BE2C (cell line): ENCODE results near the gene ASCL1.

Experiments used
- DNase-seq: peaks from one replicate; pipeline ENCODE4 v3.0.0-alpha.2; 2020
- H3K27me3 ChIP-seq: fragments of 250-450 bp; sonication (Bioruptor Pico); 2 replicates; pipeline ENCODE4 v1.5.1; 2020; ENCODE audit warnings: mild to moderate bottlenecking
- H3K36me3 ChIP-seq: fragments of 250-450 bp; sonication (Bioruptor Pico); 2 replicates; pipeline ENCODE4 v1.5.1; 2020; ENCODE audit warnings: mild to moderate bottlenecking
- H3K4me1 ChIP-seq: fragments of 250-450 bp; sonication (Bioruptor Pico); 2 replicates; pipeline ENCODE4 v1.5.1; 2020
- H3K4me3 ChIP-seq: 2 replicates; pipeline ENCODE4 v1.5.1; 2011; ENCODE audit warnings: low read depth, low read length
- H3K9me3 ChIP-seq: fragments of 250-450 bp; sonication (Bioruptor Pico); 2 replicates; pipeline ENCODE4 v1.5.1; 2020
- TF ChIP-seq, protein P1 (sequence below): IDR thresholded peaks from 2 replicates; pipeline ENCODE4 v1.5.1; 2012; ENCODE audit warnings: mild to moderate bottlenecking, low read depth, low read length

ASCL1 gene

DNA sequence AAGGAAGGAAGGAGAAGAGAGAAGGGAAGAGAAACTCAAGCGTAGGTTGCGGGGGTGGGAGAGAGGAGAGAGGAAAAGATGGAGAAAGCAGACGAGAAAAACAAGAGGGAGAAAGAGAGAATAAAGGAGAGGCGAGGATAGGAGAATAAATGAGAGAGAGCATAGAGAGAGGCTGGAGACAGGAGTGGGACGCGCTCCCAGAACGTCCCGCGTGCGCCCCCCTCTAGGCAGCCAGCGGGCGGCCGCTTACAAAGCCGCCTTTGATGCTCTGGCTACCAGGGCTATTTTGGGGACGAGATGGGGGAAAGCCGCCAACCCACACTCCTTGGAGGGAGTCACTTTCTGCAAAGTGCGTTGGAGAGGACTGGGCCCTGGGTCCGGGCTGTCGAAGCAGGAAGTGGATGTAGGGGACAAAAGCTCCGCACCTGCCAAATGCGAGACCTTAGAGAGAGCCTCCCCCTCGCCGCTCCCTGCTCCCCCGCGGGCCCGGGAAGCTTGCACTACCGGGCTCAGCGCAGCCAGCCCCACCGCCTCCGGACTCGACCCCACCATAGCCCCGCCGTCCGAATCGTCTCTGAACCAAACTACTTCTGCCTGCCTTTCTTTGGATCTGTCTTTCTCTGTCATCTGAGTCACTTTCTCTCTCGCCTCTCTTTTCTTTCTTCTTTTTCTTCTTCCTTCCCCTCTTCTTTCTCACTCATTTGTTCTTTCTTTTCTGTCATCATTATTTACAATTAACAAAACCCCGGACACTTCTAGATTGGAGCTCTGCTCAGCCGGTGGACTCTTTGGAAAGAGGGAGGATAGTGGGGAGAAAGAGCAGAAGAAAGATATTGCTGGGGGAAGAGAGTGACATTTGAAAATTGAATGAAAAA lies 8.0 kb downstream of the ASCL1 start:
- no peaks in the 10 kb centered on the region for H3K9me3 ChIP-seq
- peaks cover 2% of the 10 kb centered on the region for H3K36me3 ChIP-seq
- H3K27me3 ChIP-seq, result no peaks in the 10 kb centered on the region
- no peak overlapping the region for H3K4me3 ChIP-seq
- TF ChIP-seq, protein P1, sequence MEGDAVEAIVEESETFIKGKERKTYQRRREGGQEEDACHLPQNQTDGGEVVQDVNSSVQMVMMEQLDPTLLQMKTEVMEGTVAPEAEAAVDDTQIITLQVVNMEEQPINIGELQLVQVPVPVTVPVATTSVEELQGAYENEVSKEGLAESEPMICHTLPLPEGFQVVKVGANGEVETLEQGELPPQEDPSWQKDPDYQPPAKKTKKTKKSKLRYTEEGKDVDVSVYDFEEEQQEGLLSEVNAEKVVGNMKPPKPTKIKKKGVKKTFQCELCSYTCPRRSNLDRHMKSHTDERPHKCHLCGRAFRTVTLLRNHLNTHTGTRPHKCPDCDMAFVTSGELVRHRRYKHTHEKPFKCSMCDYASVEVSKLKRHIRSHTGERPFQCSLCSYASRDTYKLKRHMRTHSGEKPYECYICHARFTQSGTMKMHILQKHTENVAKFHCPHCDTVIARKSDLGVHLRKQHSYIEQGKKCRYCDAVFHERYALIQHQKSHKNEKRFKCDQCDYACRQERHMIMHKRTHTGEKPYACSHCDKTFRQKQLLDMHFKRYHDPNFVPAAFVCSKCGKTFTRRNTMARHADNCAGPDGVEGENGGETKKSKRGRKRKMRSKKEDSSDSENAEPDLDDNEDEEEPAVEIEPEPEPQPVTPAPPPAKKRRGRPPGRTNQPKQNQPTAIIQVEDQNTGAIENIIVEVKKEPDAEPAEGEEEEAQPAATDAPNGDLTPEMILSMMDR, result no peak
- DNase-seq, result no peak
- no peaks in the 10 kb centered on the region; the same call in none of the 2 replicates for H3K4me1 ChIP-seq

- H3K36me3 ChIP-seq, result no peaks in the 10 kb centered on the region
Observed at GRCh38 chr12:102966200-102966863, 8.9 kb downstream of the ASCL1 start.

GRCh38 chr12:102970780-102971179 lies 13.3 kb downstream of the ASCL1 start:
- H3K4me1 ChIP-seq, result no peaks in the 10 kb centered on the region
- no peaks in the 10 kb centered on the region for H3K9me3 ChIP-seq
- no peaks in the 10 kb centered on the region for H3K27me3 ChIP-seq
- no peak for DNase-seq
- H3K4me3 ChIP-seq, result no peak overlapping the region
- H3K36me3 ChIP-seq, result no peaks in the 10 kb centered on the region
- TF ChIP-seq, protein P1, result no peak

More at GRCh38 chr12:102966200-102966863, 8.9 kb downstream of the ASCL1 start:
- Histone ChIP-seq H3K9me3 (no peaks in the 10 kb centered on the region), H3K4me1 (no peaks in the 10 kb centered on the region; the same call in none of the 2 replicates), H3K4me3 (no peak overlapping the region), H3K27me3 (no peaks in the 10 kb centered on the region)
- DNase-seq, result no peak
- TF ChIP-seq, protein P1, result no peak

- DNase-seq, result no peak
- H3K9me3 ChIP-seq, result no peaks in the 10 kb centered on the region
- H3K27me3 ChIP-seq, result no peaks in the 10 kb centered on the region
Observed at GRCh38 chr12:102971227-102971626, 13.8 kb downstream of the ASCL1 start.

DNA sequence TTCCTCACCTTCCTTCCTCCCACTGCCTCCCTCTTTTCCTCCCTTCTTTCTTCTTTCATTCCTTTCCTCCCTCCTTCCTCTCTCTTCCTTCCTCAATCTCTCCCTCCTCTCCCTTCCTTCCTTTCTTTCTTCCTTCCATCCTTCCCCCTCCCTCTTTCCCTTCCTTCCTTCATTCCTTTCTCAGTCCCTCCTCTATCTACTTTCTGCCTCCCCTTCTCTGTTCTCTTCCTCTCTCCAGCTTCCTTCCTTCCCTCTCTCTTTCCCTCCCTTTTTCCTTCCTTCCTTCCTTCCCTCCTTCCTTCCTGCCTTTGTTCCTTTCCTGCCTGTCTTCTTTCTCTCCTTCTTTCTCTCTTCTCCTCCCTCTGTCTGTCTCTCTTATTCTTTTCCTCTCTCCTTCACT lies 16.1 kb downstream of the ASCL1 start:
- TF ChIP-seq, protein P1, result no peak
- no peak overlapping the region for H3K4me3 ChIP-seq
- no peak for DNase-seq
- H3K36me3 ChIP-seq, result no peaks in the 10 kb centered on the region
- no peaks in the 10 kb centered on the region for H3K27me3 ChIP-seq
- no peaks in the 10 kb centered on the region for H3K9me3 ChIP-seq
- no peaks in the 10 kb centered on the region for H3K4me1 ChIP-seq

More at GRCh38 chr12:102971227-102971626, 13.8 kb downstream of the ASCL1 start:
- Histone ChIP-seq H3K4me3 (no peak overlapping the region), H3K4me1 (no peaks in the 10 kb centered on the region), H3K36me3 (no peaks in the 10 kb centered on the region)
- TF ChIP-seq, protein P1, result no peak
